NCI-H2196 (cell line): ENCODE results near the gene MPHOSPH8.
"Not testable (repeated sequence)": the region's sequence is repeated elsewhere in the genome, so short reads cannot be mapped to it uniquely, and the experiment has no call there.

ENCODE experiments used
- DNase-seq: peaks from one replicate; lab custom pipeline; 2025; ENCODE audit not compliant: unreplicated experiment; lab: John Stamatoyannopoulos, UW

Gene MPHOSPH8

GRCh38 chr13:19680751-19681150 is 47.3 kb downstream of the MPHOSPH8 start:
- DNase-seq: no peak

GRCh38 chr13:19681517-19681916 is 48.1 kb downstream of the MPHOSPH8 start:
- no peak for DNase-seq

GRCh38 chr13:19685034-19685433 is 51.6 kb downstream of the MPHOSPH8 start:
- DNase-seq: no peak

GRCh38 chr13:19685437-19685836 is 52.0 kb downstream of the MPHOSPH8 start:
- no peak for DNase-seq

GRCh38 chr13:19691447-19691846 is 58.0 kb downstream of the MPHOSPH8 start:
- DNase-seq: not testable (repeated sequence)

- DNase-seq: no peak
These were observed 62.0 kb downstream of the MPHOSPH8 start for GRCh38 chr13:19695428-19695827.

- no peak for DNase-seq
These were observed 62.4 kb downstream of the MPHOSPH8 start for GRCh38 chr13:19695829-19696228.

GRCh38 chr13:19700963-19701362 is 67.5 kb downstream of the MPHOSPH8 start:
- not testable (repeated sequence) for DNase-seq

GRCh38 chr13:19701619-19702018 is 68.2 kb downstream of the MPHOSPH8 start:
- DNase-seq: not testable (repeated sequence)

GRCh38 chr13:19704256-19704655 is 70.8 kb downstream of the MPHOSPH8 start:
- not testable (repeated sequence) for DNase-seq

- DNase-seq: not testable (repeated sequence)
These were observed 75.6 kb downstream of the MPHOSPH8 start for GRCh38 chr13:19709039-19709438.

GRCh38 chr13:19709782-19710181 is 76.3 kb downstream of the MPHOSPH8 start:
- DNase-seq: not testable (repeated sequence)

GRCh38 chr13:19713186-19713965 is 79.9 kb downstream of the MPHOSPH8 start:
- no peak for DNase-seq

- no peak for DNase-seq
These were observed 86.6 kb downstream of the MPHOSPH8 start for GRCh38 chr13:19720039-19720438.
